NCI-H69 (cell line): Measurements from ENCODE around the gene COL15A1.

ENCODE experiments used
- DNase-seq: peaks from one replicate; lab custom pipeline; 2025; lab: John Stamatoyannopoulos, UW

The COL15A1 gene

GRCh38 chr9:98972716-98973115, 29.0 kb downstream of the COL15A1 start:
- peak; percentile 15 for DNase-seq

- no peak for DNase-seq
These were observed 29.5 kb downstream of the COL15A1 start for GRCh38 chr9:98973171-98973570.

GRCh38 chr9:98973576-98973975, 29.9 kb downstream of the COL15A1 start:
- DNase-seq, result no peak

- DNase-seq, result no peak
These were observed 30.4 kb downstream of the COL15A1 start for GRCh38 chr9:98974106-98974505.

GRCh38 chr9:98974554-98974953, 30.8 kb downstream of the COL15A1 start:
- DNase-seq, result no peak

- DNase-seq, result peak; percentile 84
These were observed 31.4 kb downstream of the COL15A1 start for GRCh38 chr9:98974994-98975712.

GRCh38 chr9:98975838-98976237, 32.1 kb downstream of the COL15A1 start:
- no peak for DNase-seq

GRCh38 chr9:98977246-98977714, 33.6 kb downstream of the COL15A1 start:
- no peak for DNase-seq

- peak; percentile 47 for DNase-seq
These were observed 34.1 kb downstream of the COL15A1 start for GRCh38 chr9:98977813-98978212.

- DNase-seq, result peak; percentile 87
These were observed 34.5 kb downstream of the COL15A1 start for GRCh38 chr9:98978231-98978681.

- DNase-seq, result no peak
These were observed 36.6 kb downstream of the COL15A1 start for GRCh38 chr9:98980291-98980690.

- peak; percentile 10 for DNase-seq
These were observed 39.9 kb downstream of the COL15A1 start for GRCh38 chr9:98983295-98984268.

- DNase-seq, result no peak
These were observed 41.9 kb downstream of the COL15A1 start for GRCh38 chr9:98985596-98985995.

GRCh38 chr9:98986866-98987651, 43.4 kb downstream of the COL15A1 start:
- DNase-seq, result no peak

- DNase-seq, result peak; percentile 80
These were observed 45.6 kb downstream of the COL15A1 start for GRCh38 chr9:98989036-98990000.

GRCh38 chr9:98990181-98990870, 46.6 kb downstream of the COL15A1 start:
- DNase-seq, result no peak

- no peak for DNase-seq
These were observed 48.6 kb downstream of the COL15A1 start for GRCh38 chr9:98992107-98992884.

GRCh38 chr9:98992885-98993569, 49.3 kb downstream of the COL15A1 start:
- DNase-seq, result no peak

GRCh38 chr9:98993570-98993945, 49.9 kb downstream of the COL15A1 start:
- DNase-seq, result no peak
